SK-N-SH (cell line): ENCODE results near the gene ATP8B1. TPM values are rescaled to one million over a fixed set of nuclear protein-coding genes. Genes with fewer than 3 reads are reported as not detected.

Experiments
- CTCF ChIA-PET: fragments of 300-600, 350-600 bp; formaldehyde crosslinking; extraction: SDS; loops from one replicate; lab custom pipeline; 2021; lab: Yijun Ruan, JAX
- POLR2A ChIA-PET: fragments of 350-600 bp; sonication (Branson Sonifier 250); formaldehyde crosslinking; extraction: SDS; loops from one replicate; lab custom pipeline; 2020; ENCODE audit warnings: antibody characterized with exemption, inconsistent platforms; lab: Yijun Ruan, JAX
- DNase-seq: peaks from one replicate; pipeline ENCODE4 v3.0.0; 2012
- H2AFZ ChIP-seq: fragments of 200-600 bp; sonication (generic); 2 replicates; pipeline ENCODE4 v1.8.1; 2016; ENCODE audit warnings: antibody characterized with exemption, mild to moderate bottlenecking, low read depth
- H3F3A ChIP-seq: fragments of 200-600 bp; sonication (generic); replicated peaks from 2 replicates; pipeline ENCODE3; 2016; ENCODE audit warnings: antibody characterized with exemption, mild to moderate bottlenecking; ENCODE audit not compliant: insufficient read depth
- H3K27ac ChIP-seq, 2 experiments: fragments of 200-500 bp in 1 of 2; fragments of 200-600 bp in 1 of 2; sonication (Bioruptor generic) in 1 of 2; sonication (generic), shearing (Covaris generic) in 1 of 2; 2 replicates each; pipeline versions ENCODE4 v1.5.1 to v1.6.1; 2014 to 2016; ENCODE audit warnings: low read depth in 2 of 2, inconsistent platforms in 1 of 2, low read length in 1 of 2, mild to moderate bottlenecking in 1 of 2, mixed read lengths in 1 of 2
- H3K27me3 ChIP-seq: fragments of 200-600 bp; sonication (generic), shearing (Covaris generic); 2 replicates; pipeline ENCODE4 v1.6.1; 2016; ENCODE audit warnings: mixed run types; ENCODE audit not compliant: insufficient read depth
- H3K36me3 ChIP-seq, 2 experiments: fragments of 200-500 bp in 1 of 2; fragments of 200-600 bp in 1 of 2; sonication (Bioruptor generic) in 1 of 2; sonication (generic) in 1 of 2; replicated peaks in 1 of 2; 2 replicates each; pipeline versions ENCODE3 to v1.5.1; 2014 to 2016; ENCODE audit warnings: low read length in 1 of 2, mild to moderate bottlenecking in 1 of 2; ENCODE audit not compliant: insufficient read depth in 2 of 2, control insufficient read depth in 1 of 2
- H3K4me1 ChIP-seq, 2 experiments: fragments of 200-500 bp in 1 of 2; fragments of 200-600 bp in 1 of 2; sonication (Bioruptor generic) in 1 of 2; sonication (generic), shearing (Covaris generic) in 1 of 2; 2 replicates each; pipeline versions ENCODE4 v1.5.1 to v1.6.1; 2014 to 2016; ENCODE audit warnings: low read depth in 1 of 2, low read length in 1 of 2, mixed run types in 1 of 2; ENCODE audit not compliant: insufficient read depth in 2 of 2, control insufficient read depth in 1 of 2
- H3K4me2 ChIP-seq: fragments of 200-600 bp; sonication (generic), shearing (Covaris generic); 2 replicates; pipeline ENCODE4 v1.6.1; 2017; ENCODE audit warnings: mixed run types
- H3K4me3 ChIP-seq, 2 experiments: fragments of 200-500 bp in 1 of 2; fragments of 200-600 bp in 1 of 2; sonication (Bioruptor generic) in 1 of 2; sonication (generic), shearing (Covaris generic) in 1 of 2; 2 replicates each; pipeline versions ENCODE4 v1.5.1 to v1.8.1; 2014 to 2016; ENCODE audit warnings: low read depth in 2 of 2, inconsistent platforms in 1 of 2, low read length in 1 of 2, mild to moderate bottlenecking in 1 of 2, mixed read lengths in 1 of 2, moderate library complexity in 1 of 2
- H3K79me2 ChIP-seq: fragments of 200-600 bp; sonication (generic); 2 replicates; pipeline ENCODE4 v1.8.1; 2017; ENCODE audit warnings: mild to moderate bottlenecking; ENCODE audit not compliant: insufficient read depth
- H3K9ac ChIP-seq: fragments of 200-600 bp; sonication (generic); 2 replicates; pipeline ENCODE4 v1.6.1; 2017; ENCODE audit warnings: mixed run types
- H3K9me2 ChIP-seq: fragments of 200-600 bp; sonication (generic); 2 replicates; pipeline ENCODE4 v1.6.1; 2017; ENCODE audit warnings: mixed run types
- H3K9me3 ChIP-seq: fragments of 200-600 bp; sonication (generic); 2 replicates; pipeline ENCODE4 v1.6.1; 2017; ENCODE audit warnings: mixed run types, mild to moderate bottlenecking, moderate library complexity
- H4K20me1 ChIP-seq: fragments of 200-600 bp; sonication (generic); 2 replicates; pipeline ENCODE4 v1.6.1; 2017; ENCODE audit warnings: mild to moderate bottlenecking, mixed run types; ENCODE audit not compliant: insufficient read depth
- CTCF ChIP-seq: fragments of 200-600 bp; sonication (generic); IDR thresholded peaks from 2 replicates; pipeline ENCODE4 v1.6.1; 2017; ENCODE audit warnings: antibody characterized with exemption, mild to moderate bottlenecking, moderate library complexity
- ELF1 ChIP-seq: IDR thresholded peaks from 2 replicates; pipeline ENCODE4 v1.4.0; 2012
- FOSL2 ChIP-seq: IDR thresholded peaks from 2 replicates; pipeline ENCODE4 v1.4.0; 2012; ENCODE audit warnings: low read depth, mild to moderate bottlenecking, moderate library complexity, borderline replicate concordance
- FOXM1 ChIP-seq: IDR thresholded peaks from 2 replicates; pipeline ENCODE4 v1.4.0; 2012; ENCODE audit warnings: low read depth, mild to moderate bottlenecking
- GATA2 ChIP-seq: sonication (generic); formaldehyde crosslinking; IDR thresholded peaks from 2 replicates; pipeline ENCODE4 v1.5.0; 2020; ENCODE audit warnings: mild to moderate bottlenecking, missing genetic modification reagents
- MEF2A ChIP-seq: IDR thresholded peaks from 2 replicates; pipeline ENCODE4 v1.4.0; 2012; ENCODE audit warnings: low read depth, borderline replicate concordance
- POLR2AphosphoS5 ChIP-seq: IDR thresholded peaks from 2 replicates; pipeline ENCODE4 v1.6.1; 2012; ENCODE audit warnings: low read depth, low read length
- RFX5 ChIP-seq: IDR thresholded peaks from 2 replicates; pipeline ENCODE4 v1.6.1; 2012; ENCODE audit warnings: mild to moderate bottlenecking, improper control_type of control experiment, low read length
- RXRA ChIP-seq: IDR thresholded peaks from 2 replicates; pipeline ENCODE4 v1.4.0; 2012; ENCODE audit warnings: low read depth, mild to moderate bottlenecking, borderline replicate concordance
- SIN3A ChIP-seq: IDR thresholded peaks from 2 replicates; pipeline ENCODE4 v1.6.1; 2012; ENCODE audit warnings: low read depth, mild to moderate bottlenecking, low read length, moderate library complexity, borderline replicate concordance
- SMC3 ChIP-seq: IDR thresholded peaks from 2 replicates; pipeline ENCODE4 v1.6.1; 2012; ENCODE audit warnings: low read depth, low read length, improper control_type of control experiment
- TAF1 ChIP-seq: IDR thresholded peaks from 2 replicates; pipeline ENCODE4 v1.6.1; 2012; ENCODE audit warnings: low read depth, mild to moderate bottlenecking, low read length, moderate library complexity, borderline replicate concordance
- TEAD4 ChIP-seq: IDR thresholded peaks from 2 replicates; pipeline ENCODE4 v1.4.0; 2012; ENCODE audit warnings: mild to moderate bottlenecking, borderline replicate concordance; ENCODE audit not compliant: insufficient read depth
- YY1 ChIP-seq: IDR thresholded peaks from 2 replicates; pipeline ENCODE4 v1.4.0; 2012; ENCODE audit warnings: low read depth, mild to moderate bottlenecking
- WGBS: methylation state at CpG from one replicate; pipeline ENCODE4 v1.1.6; 2017; ENCODE audit warnings: low lambda C conversion rate; 5-methylcytosine and 5-hydroxymethylcytosine counted together
- polyA plus RNA-seq, 3 experiments: library from polyadenylated mRNA; depleted of rRNA; stranded (reverse); fragments of >200 nt; gene quantifications; 2 replicates each; pipeline ENCODE4 v1.2.3, GENCODE V29; 2012

The ATP8B1 gene
- polyA plus RNA-seq, 1 of the 3 experiments (the other 2 are of a cell fraction): 43.8 TPM

GRCh38 chr18:57836557-57836956 lies 33.4 kb upstream of the ATP8B1 start:
- Histone ChIP-seq H3K9ac (no peak overlapping the region), H3K4me1 (peaks cover 0 to 22% of the 10 kb centered on the region in 2 experiments; a peak in 1 of 4 replicates), H4K20me1 (no peaks in the 10 kb centered on the region), H3K36me3 (no peaks in the 10 kb centered on the region), H3F3A (peaks cover 11% of the 10 kb centered on the region), H3K9me3 (no peaks in the 10 kb centered on the region), H3K27me3 (no peaks in the 10 kb centered on the region), H3K4me3 (no peak overlapping the region), H3K27ac (no peak overlapping the region), H3K4me2 (no peak overlapping the region), H3K9me2 (no peaks in the 10 kb centered on the region), H2AFZ (no peak overlapping the region), H3K79me2 (no peaks in the 10 kb centered on the region)
- no peak for DNase-seq
- ChIA-PET CTCF (interaction anchor here (1.2 kb wide), 1 partner anchor 345 kb away, joined by 3 read pairs; no protein-coding TSS in a partner anchor), POLR2A (no interaction called here)
- WGBS: 96% methylated on average over 3 of the region's 3 CpGs
- TF ChIP-seq ELF1 (no peak), RFX5 (no peak), GATA2 (CRISPR knock-in tag) (no peak), TAF1 (no peak), CTCF (no peak), FOSL2 (no peak)

GRCh38 chr18:57835904-57836303 lies 32.8 kb upstream of the ATP8B1 start:
- DNase-seq: no peak
- Histone ChIP-seq H3K9me3 (no peaks in the 10 kb centered on the region), H3K36me3 (no peaks in the 10 kb centered on the region), H3K4me3 (no peak overlapping the region), H3K9me2 (no peaks in the 10 kb centered on the region), H3K4me1 (peaks cover 0 to 21% of the 10 kb centered on the region in 2 experiments; a peak in 1 of 4 replicates), H3K4me2 (no peak overlapping the region), H2AFZ (no peak overlapping the region), H4K20me1 (no peaks in the 10 kb centered on the region), H3K9ac (no peak overlapping the region), H3F3A (peaks cover 11% of the 10 kb centered on the region), H3K79me2 (no peaks in the 10 kb centered on the region), H3K27me3 (no peaks in the 10 kb centered on the region), H3K27ac (no peak overlapping the region)
- ChIA-PET POLR2A (no interaction called here), CTCF (interaction anchor here (1.2 kb wide), 1 partner anchor 345 kb away, joined by 3 read pairs; no protein-coding TSS in a partner anchor)
- WGBS: 95% methylated on average over 2 of the region's 2 CpGs
- TF ChIP-seq POLR2AphosphoS5 (no peak), SIN3A (no peak), RXRA (no peak), TEAD4 (no peak), SMC3 (no peak), YY1 (no peak), MEF2A (no peak), ELF1 (no peak), FOXM1 (no peak)
